GM13977 (cell line): ENCODE data around the gene LRIG2.

Experiments used
- DNase-seq: peaks from one replicate; pipeline ENCODE4 v3.0.0; 2012; ENCODE audit warnings: low spot score
- in situ Hi-C: fragments of 300-500 bp; cut with MboI; formaldehyde crosslinking; loops from one replicate; pipeline ENCODE4 v1.12.0; 2022; ENCODE audit warnings: low sequenced_read_pairs, low pct_unique_long_range_greater_than_20kb, mixed read lengths, inconsistent platforms; ENCODE audit not compliant: unreplicated experiment
- TF ChIP-seq, protein P1 (sequence below): IDR thresholded peaks from 2 replicates; pipeline ENCODE4 v1.5.1; 2012; ENCODE audit warnings: mild to moderate bottlenecking, control low read depth; ENCODE audit not compliant: insufficient read depth; ENCODE audit errors: extremely low read depth, missing control alignments

Gene LRIG2

DNA sequence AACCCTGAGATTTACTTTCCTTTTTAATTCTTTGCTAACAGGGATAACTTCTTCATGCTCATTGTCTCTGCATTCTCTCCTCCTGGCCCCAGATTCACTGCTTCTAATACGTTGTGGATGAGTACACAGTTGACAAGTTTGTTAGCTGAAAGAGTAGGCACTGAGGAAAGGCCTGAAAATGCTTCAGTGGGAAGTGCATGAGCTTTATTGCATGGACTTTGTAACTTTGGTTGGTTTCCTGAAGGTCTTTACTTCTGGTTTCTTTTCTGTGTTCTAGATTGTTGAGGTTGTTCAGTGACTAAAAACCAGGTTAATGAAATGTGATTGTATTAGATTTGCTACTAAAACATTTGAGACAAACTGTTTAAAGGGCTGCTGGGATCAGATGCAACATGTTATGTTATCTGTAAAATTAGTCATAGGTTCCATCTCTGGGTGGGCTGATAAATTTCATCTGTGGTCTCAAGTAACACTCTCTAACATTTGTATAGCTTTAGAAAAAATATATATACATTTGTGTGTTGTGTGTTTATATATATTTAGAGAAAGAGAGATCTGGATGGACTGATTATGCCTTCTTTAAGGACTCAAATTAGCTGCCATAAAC is 19.1 kb downstream of the LRIG2 start:
- DNase-seq: no peak
- TF ChIP-seq, protein P1, sequence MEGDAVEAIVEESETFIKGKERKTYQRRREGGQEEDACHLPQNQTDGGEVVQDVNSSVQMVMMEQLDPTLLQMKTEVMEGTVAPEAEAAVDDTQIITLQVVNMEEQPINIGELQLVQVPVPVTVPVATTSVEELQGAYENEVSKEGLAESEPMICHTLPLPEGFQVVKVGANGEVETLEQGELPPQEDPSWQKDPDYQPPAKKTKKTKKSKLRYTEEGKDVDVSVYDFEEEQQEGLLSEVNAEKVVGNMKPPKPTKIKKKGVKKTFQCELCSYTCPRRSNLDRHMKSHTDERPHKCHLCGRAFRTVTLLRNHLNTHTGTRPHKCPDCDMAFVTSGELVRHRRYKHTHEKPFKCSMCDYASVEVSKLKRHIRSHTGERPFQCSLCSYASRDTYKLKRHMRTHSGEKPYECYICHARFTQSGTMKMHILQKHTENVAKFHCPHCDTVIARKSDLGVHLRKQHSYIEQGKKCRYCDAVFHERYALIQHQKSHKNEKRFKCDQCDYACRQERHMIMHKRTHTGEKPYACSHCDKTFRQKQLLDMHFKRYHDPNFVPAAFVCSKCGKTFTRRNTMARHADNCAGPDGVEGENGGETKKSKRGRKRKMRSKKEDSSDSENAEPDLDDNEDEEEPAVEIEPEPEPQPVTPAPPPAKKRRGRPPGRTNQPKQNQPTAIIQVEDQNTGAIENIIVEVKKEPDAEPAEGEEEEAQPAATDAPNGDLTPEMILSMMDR: no peak
- in situ Hi-C loops: no loop called here

DNA sequence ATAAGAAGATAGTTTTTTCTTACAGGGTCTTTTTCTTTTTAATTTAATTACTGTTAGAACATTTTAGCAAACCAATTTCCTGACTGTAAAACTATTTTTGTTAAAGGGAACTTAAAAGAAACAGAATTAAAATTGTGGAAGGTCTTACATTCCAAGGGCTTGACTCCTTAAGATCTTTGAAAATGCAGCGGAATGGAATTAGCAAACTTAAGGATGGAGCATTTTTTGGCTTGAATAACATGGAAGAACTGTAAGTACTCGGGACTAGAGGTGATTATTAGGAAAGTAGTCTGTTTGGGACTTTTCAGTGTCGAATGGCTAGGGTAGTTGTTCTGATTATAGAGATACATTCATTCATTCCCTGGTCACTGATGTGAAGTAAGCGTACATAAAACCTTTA is 21.5 kb downstream of the LRIG2 start:
- TF ChIP-seq, protein P1: no peak
- no peak for DNase-seq
- in situ Hi-C loops: no loop called here

DNA sequence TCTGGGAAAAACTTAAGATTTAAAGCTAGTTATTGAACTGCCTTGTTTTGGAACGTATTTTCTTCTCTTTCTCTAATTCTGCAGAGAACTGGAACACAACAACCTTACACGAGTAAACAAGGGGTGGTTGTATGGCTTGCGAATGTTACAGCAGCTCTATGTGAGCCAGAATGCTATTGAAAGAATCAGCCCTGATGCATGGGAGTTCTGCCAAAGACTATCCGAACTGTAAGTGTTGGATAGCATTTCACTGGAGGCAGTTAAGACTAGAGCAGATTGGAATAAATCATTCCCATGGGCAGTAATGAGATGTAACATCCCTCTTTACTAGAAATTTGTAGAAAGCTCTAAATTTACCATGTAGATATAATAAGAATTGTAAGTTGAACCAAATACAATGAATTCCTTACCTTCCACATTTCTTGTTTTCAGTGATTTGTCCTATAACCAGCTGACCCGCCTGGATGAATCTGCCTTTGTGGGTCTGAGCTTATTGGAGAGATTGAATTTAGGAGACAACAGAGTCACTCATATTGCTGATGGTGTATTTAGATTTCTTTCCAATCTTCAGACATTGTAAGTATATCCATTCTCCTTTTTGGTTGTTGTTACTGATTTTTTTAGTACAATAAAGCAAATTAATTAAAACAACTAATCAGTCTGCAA is 22.9 kb downstream of the LRIG2 start:
- DNase-seq: no peak
- TF ChIP-seq, protein P1: no peak
- in situ Hi-C loops: no loop called here

DNA sequence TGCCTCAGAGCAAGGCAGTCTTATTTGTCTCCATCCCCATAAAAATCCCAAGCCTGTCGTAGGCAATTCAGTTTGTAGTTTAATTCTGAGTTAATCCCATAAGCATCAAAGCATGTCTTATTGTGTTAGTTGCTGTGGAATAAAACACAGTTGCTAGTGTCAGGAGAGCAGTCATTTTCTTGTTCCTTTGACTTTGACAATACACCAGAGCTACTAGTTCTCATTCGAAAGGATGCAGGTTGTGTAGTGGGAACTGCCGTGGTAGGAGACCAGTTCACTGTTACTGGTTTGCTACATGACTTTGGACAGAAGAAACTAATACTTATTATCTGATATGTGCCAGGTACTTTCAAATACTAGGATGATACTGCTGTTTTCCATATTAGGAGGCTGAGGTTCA is 23.5 kb downstream of the LRIG2 start:
- in situ Hi-C loops: no loop called here
- DNase-seq: no peak
- TF ChIP-seq, protein P1: no peak

DNA sequence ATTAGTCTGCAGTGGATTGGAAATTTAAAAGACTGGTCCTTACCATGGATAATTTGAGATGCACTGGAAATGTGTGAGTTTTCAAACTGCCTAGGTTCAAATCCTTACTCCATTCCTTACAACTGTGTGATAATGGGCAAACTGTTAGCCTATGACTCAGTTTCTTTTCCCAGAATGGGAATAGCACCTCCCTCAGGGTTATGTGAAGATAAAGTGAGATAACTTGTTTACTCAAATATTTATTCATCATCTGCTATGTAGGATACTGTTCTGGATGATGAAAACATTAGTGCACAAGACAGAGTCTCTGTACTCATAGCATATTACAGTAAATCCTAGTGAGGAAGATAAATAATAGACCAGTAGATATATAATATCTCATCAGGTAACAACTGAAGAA is 28.6 kb downstream of the LRIG2 start:
- no peak for DNase-seq
- in situ Hi-C loops: no loop called here
- TF ChIP-seq, protein P1: no peak

DNA sequence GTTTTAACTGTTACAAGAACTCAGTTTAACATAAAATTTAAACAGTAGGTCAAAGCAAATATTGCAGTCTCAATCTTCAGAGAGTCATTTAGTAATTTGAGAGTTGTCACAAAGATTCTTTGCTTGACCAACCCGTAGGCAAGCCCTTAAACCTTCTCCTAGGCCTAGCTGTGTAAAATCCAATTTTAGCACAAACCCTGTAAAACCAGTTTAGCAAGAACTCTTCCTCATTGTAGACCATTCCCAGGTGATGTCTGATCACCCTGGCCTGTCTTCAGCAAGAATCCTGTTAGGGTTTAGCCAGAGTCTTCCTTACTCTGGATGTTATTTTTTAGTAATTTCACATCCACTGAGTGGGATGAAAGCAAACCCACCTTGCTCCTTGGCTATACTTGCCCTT is 30.1 kb downstream of the LRIG2 start:
- TF ChIP-seq, protein P1: no peak
- no peak for DNase-seq
- in situ Hi-C loops: no loop called here
